ENCODE data around the gene COPS6.

Gene COPS6

DNA sequence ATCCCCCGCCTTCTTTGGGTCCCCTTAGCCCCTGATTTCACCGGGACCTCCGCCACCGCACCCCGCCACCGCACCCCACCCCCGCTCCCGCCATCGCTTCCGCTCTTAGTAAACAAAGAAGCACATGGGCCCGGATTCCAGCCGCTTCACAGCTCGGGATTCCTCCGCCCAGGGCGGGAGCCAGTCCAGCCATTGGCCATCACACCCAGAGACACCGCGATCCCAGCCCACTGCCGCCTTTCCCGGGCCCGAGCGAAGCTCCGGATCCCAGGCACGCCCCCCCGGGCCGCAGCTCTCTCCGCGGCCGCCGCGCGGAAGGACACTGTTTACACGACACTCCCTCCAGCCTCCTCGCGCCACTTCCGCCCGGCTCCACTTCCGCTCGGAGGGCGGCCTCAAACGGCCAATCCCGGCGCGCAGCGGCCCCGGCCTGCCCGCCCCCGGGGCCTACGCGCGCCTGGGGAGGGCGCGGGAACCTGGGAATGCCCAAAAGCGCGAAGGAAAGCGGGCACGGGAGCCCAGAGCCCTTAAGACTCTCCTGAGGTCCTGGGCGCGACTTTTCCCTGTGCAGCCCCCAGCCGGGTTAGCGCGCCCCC, 11.7 kb downstream of the COPS6 start:
- Histone ChIP-seq H3K27ac (ENCODE audit: low read depth, low read length) (peak overlapping the region; percentile 91), H3K27me3 (ENCODE audit: insufficient read depth, low read length, poor library complexity) (no peaks in the 10 kb centered on the region), H3K18ac (ENCODE audit: low read length) (peak overlapping the region; percentile 86), H3K79me2 (ENCODE audit: control insufficient read depth, insufficient read depth, low read length) (peaks cover 43% of the 10 kb centered on the region), H3K4me3 (ENCODE audit: low read length) (peak overlapping the region; percentile 78), H3K23ac (ENCODE audit: low read length) (peak overlapping the region; percentile 97), H3K4ac (ENCODE audit: low read depth, low read length) (peak overlapping the region; percentile 76), H3K79me1 (ENCODE audit: low read length) (peaks cover 27% of the 10 kb centered on the region), H2BK120ac (ENCODE audit: low read depth, low read length) (no peak overlapping the region), H3K56ac (ENCODE audit: low read length) (peak overlapping the region; percentile 95), H4K5ac (ENCODE audit: low read length) (no peak overlapping the region), H2BK15ac (replicated peaks; ENCODE audit: low read depth) (no peak overlapping the region), H3K4me1 (ENCODE audit: control insufficient read depth, low read depth, low read length) (peaks cover 5% of the 10 kb centered on the region), H2BK5ac (ENCODE audit: low read length) (peak overlapping the region; percentile 93), H3K9ac (ENCODE audit: low read length) (peak overlapping the region; percentile 100), H3K36me3 (ENCODE audit: control insufficient read depth, insufficient read depth, low read length) (peaks cover 33% of the 10 kb centered on the region), H2AK5ac (ENCODE audit: low read length) (no peak overlapping the region), H4K8ac (ENCODE audit: low read depth, low read length) (peak overlapping the region; percentile 82), H3K4me2 (ENCODE audit: low read length) (peak overlapping the region; percentile 74)
- peak; percentile 98 for DNase-seq
- no CpG with 5 or more reads among the region's 61 CpGs for WGBS (ENCODE audit: extremely low coverage, insufficient coverage, low lambda C conversion rate)

DNA sequence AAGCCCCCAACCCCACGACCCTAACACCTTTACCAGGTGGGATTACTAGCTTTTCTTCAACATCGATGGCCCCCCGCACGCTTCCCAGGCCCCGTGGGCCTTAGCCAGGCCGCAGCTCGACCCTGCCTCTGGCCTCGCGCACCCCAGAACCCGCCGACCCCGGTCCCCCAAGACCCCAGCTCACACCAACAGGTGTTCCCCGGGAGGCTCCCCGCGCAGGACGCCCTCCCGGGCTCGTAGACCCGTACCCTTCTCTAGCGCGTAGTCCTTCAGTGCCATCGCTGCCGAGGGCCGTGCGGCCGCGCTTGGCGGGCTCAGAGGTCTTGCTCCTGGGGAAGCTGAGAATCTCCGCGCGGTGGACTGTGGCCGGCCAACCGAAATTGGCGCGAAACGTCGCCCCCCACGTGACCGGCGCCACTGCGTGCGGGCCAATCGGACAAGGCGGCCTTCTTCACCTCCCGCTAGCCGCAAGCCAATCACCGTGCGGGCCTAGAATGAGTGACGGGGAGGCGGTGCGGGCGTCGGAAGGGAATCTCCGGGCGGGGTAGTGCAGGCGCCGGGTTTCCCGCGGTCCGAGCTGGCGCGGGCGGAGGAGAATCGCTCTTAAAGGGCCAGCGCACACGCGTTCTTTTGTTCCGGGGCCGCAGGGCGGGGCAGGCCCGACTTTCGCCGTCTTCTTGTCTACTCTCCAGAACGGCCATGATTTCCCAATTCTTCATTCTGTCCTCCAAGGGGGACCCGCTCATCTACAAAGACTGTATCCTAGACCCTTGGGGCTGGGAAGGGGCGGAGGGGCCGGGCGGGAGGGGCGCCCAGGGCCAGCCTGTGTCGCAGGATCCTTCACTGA, 12.5 kb downstream of the COPS6 start, which contains the start of the genes AP4M1 and MCM7:
TSS of gene AP4M1 (plus strand) at position 628 of the 847 bp plus-strand sequence. CDS start at position 700, 72 bp downstream.
TSS of gene MCM7 (minus strand) at position 382 of the 847 bp plus-strand sequence. CDS start at position 279, 103 bp downstream.
- Histone ChIP-seq H2BK5ac (ENCODE audit: low read length) (peak within 1 kb of the TSS; percentile 93), H3K79me2 (ENCODE audit: control insufficient read depth, insufficient read depth, low read length) (peaks cover 41% of the 10 kb centered on the region), H3K27me3 (ENCODE audit: insufficient read depth, low read length, poor library complexity) (no peaks in the 10 kb centered on the region), H4K8ac (ENCODE audit: low read depth, low read length) (peak within 1 kb of the TSS; percentile 82), H3K18ac (ENCODE audit: low read length) (peak within 1 kb of the TSS; percentile 86), H4K5ac (ENCODE audit: low read length) (no peak within 1 kb of the TSS), H3K27ac (ENCODE audit: low read depth, low read length) (peak within 1 kb of the TSS; percentile 93), H3K4me1 (ENCODE audit: control insufficient read depth, low read depth, low read length) (peaks cover 5% of the 10 kb centered on the region), H2AK5ac (ENCODE audit: low read length) (no peak within 1 kb of the TSS), H3K4ac (ENCODE audit: low read depth, low read length) (peak within 1 kb of the TSS; percentile 93), H3K9ac (ENCODE audit: low read length) (peak within 1 kb of the TSS; percentile 100), H3K79me1 (ENCODE audit: low read length) (peaks cover 27% of the 10 kb centered on the region), H2BK15ac (replicated peaks; ENCODE audit: low read depth) (no peak within 1 kb of the TSS), H2BK120ac (ENCODE audit: low read depth, low read length) (peak within 1 kb of the TSS; percentile 66), H3K4me2 (ENCODE audit: low read length) (peak within 1 kb of the TSS; percentile 74), H3K23ac (ENCODE audit: low read length) (peak within 1 kb of the TSS; percentile 97), H3K4me3 (ENCODE audit: low read length) (peak within 1 kb of the TSS; percentile 78), H3K36me3 (ENCODE audit: control insufficient read depth, insufficient read depth, low read length) (peaks cover 27% of the 10 kb centered on the region), H3K56ac (ENCODE audit: low read length) (peak within 1 kb of the TSS; percentile 95)
- DNase-seq: peak; percentile 100
- no CpG with 5 or more reads among the region's 80 CpGs for WGBS (ENCODE audit: extremely low coverage, insufficient coverage, low lambda C conversion rate)

DNA sequence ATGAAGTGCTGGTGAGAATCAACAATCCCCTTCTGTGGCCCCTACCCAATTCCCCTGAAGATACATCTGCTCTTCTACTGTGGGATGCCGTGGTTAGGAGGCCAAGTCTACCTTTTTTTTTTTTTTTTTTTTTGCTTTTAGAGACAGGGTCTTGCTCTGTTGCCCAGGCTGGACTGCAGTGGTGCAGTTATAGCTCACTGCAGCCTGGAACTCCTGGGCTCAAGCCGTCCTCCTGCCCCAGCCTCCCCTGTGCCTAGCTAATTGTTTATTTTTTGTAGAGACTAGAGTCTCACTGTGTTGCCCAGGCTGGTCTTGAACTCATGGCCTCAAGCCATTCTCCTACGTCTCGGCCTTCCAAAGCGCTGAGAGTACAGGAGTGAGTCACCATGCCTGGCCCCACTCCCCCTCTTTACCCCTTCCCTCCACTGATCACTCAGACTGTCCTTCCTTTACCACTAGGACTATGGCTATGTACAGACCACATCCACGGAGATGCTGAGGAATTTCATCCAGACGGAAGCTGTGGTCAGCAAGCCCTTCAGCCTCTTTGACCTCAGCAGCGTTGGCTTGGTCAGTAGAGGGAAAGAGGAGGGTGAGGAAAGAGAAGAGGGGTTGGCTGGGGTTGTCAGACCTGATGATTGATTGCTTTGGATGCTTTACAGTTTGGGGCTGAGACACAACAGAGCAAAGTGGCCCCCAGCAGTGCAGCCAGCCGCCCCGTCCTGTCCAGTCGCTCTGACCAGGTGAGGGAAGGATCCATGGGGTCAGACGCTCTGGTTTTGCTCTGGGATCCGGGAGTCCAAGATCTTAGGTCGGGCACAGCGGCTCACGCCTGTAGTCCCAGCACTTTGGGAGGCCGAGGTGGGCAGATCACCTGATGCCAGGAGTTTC, 14.4 kb downstream of the COPS6 start:
- H3K79me2 ChIP-seq (ENCODE audit: control insufficient read depth, insufficient read depth, low read length): peaks cover 29% of the 10 kb centered on the region
- no peak overlapping the region for H4K8ac ChIP-seq (ENCODE audit: low read depth, low read length)
- H3K79me1 ChIP-seq (ENCODE audit: low read length): peaks cover 18% of the 10 kb centered on the region
- H3K23ac ChIP-seq (ENCODE audit: low read length): no peak overlapping the region
- no peak overlapping the region for H3K18ac ChIP-seq (ENCODE audit: low read length)
- no peaks in the 10 kb centered on the region for H3K27me3 ChIP-seq (ENCODE audit: insufficient read depth, low read length, poor library complexity)
- H2BK120ac ChIP-seq (ENCODE audit: low read depth, low read length): no peak overlapping the region
- WGBS (ENCODE audit: extremely low coverage, insufficient coverage, low lambda C conversion rate): no CpG with 5 or more reads among the region's 17 CpGs
- H3K56ac ChIP-seq (ENCODE audit: low read length): peak overlapping the region; percentile 88
- peaks cover 5% of the 10 kb centered on the region for H3K4me1 ChIP-seq (ENCODE audit: control insufficient read depth, low read depth, low read length)
- no peak overlapping the region for H3K4me3 ChIP-seq (ENCODE audit: low read length)
- H2AK5ac ChIP-seq (ENCODE audit: low read length): no peak overlapping the region
- H4K5ac ChIP-seq (ENCODE audit: low read length): no peak overlapping the region
- H3K36me3 ChIP-seq (ENCODE audit: control insufficient read depth, insufficient read depth, low read length): peaks cover 17% of the 10 kb centered on the region
- H2BK5ac ChIP-seq (ENCODE audit: low read length): no peak overlapping the region
- no peak overlapping the region for H3K4me2 ChIP-seq (ENCODE audit: low read length)
- H3K9ac ChIP-seq (ENCODE audit: low read length): peak overlapping the region; percentile 89
- no peak overlapping the region for H2BK15ac ChIP-seq (replicated peaks; ENCODE audit: low read depth)
- H3K4ac ChIP-seq (ENCODE audit: low read depth, low read length): peak overlapping the region; percentile 8
- DNase-seq: no peak
- no peak overlapping the region for H3K27ac ChIP-seq (ENCODE audit: low read depth, low read length)

DNA sequence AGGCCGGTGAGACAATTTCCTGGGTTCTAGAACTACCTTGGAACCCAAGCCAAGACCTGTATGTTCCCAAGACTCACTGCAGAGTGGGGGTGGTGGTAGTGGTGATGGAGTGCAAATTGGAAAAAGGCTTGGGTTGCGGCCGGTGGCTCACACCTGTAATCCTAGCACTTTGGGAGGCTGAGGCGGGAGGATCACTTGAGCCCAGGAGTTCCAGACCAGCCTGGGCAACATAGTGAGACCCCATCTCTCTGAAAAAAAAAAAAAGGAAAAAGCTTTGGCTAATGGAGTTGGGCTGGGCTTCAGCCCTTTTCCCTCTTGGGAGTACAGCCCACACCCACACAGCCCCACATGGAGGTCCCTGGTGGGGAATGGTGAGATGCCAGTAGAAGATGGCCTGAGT, 16.8 kb downstream of the COPS6 start:
- Histone ChIP-seq H3K23ac (ENCODE audit: low read length) (no peak overlapping the region), H2BK5ac (ENCODE audit: low read length) (no peak overlapping the region), H3K4me1 (ENCODE audit: control insufficient read depth, low read depth, low read length) (no peaks in the 10 kb centered on the region), H2BK120ac (ENCODE audit: low read depth, low read length) (no peak overlapping the region), H3K79me1 (ENCODE audit: low read length) (peaks cover 4% of the 10 kb centered on the region), H2BK15ac (replicated peaks; ENCODE audit: low read depth) (no peak overlapping the region), H2AK5ac (ENCODE audit: low read length) (no peak overlapping the region), H3K79me2 (ENCODE audit: control insufficient read depth, insufficient read depth, low read length) (peaks cover 6% of the 10 kb centered on the region), H3K56ac (ENCODE audit: low read length) (no peak overlapping the region), H3K4me2 (ENCODE audit: low read length) (no peak overlapping the region), H3K18ac (ENCODE audit: low read length) (no peak overlapping the region), H3K27me3 (ENCODE audit: insufficient read depth, low read length, poor library complexity) (no peaks in the 10 kb centered on the region), H4K8ac (ENCODE audit: low read depth, low read length) (no peak overlapping the region), H3K27ac (ENCODE audit: low read depth, low read length) (no peak overlapping the region), H4K5ac (ENCODE audit: low read length) (no peak overlapping the region), H3K36me3 (ENCODE audit: control insufficient read depth, insufficient read depth, low read length) (peaks cover 3% of the 10 kb centered on the region), H3K4ac (ENCODE audit: low read depth, low read length) (no peak overlapping the region), H3K9ac (ENCODE audit: low read length) (no peak overlapping the region), H3K4me3 (ENCODE audit: low read length) (no peak overlapping the region)
- no CpG with 5 or more reads among the region's 4 CpGs for WGBS (ENCODE audit: extremely low coverage, insufficient coverage, low lambda C conversion rate)
- no peak for DNase-seq

DNA sequence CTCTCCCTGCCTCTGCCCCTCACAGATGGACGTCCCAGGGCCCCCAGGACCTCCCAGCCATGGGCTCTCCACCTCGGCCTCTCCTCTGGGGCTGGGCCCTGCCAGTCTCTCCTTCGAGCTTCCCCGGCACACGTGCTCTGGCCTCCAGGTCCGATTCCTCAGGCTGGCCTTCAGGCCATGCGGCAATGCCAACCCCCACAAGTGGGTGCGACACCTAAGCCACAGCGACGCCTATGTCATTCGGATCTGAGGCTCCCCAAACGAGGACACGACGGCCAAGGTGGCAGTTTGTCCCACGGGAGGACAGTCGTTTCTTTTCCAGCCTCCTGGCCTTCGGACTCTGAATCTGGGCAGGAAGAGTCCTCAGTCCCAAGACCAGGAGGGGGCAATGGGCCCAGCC, 17.9 kb downstream of the COPS6 start:
- Histone ChIP-seq H3K18ac (ENCODE audit: low read length) (no peak overlapping the region), H4K5ac (ENCODE audit: low read length) (no peak overlapping the region), H3K23ac (ENCODE audit: low read length) (no peak overlapping the region), H2AK5ac (ENCODE audit: low read length) (no peak overlapping the region), H3K4me2 (ENCODE audit: low read length) (no peak overlapping the region), H3K56ac (ENCODE audit: low read length) (no peak overlapping the region), H3K79me1 (ENCODE audit: low read length) (peaks cover 4% of the 10 kb centered on the region), H3K27me3 (ENCODE audit: insufficient read depth, low read length, poor library complexity) (no peaks in the 10 kb centered on the region), H2BK5ac (ENCODE audit: low read length) (no peak overlapping the region), H3K4me3 (ENCODE audit: low read length) (no peak overlapping the region), H2BK120ac (ENCODE audit: low read depth, low read length) (no peak overlapping the region), H2BK15ac (replicated peaks; ENCODE audit: low read depth) (no peak overlapping the region), H3K9ac (ENCODE audit: low read length) (no peak overlapping the region), H3K79me2 (ENCODE audit: control insufficient read depth, insufficient read depth, low read length) (peaks cover 2% of the 10 kb centered on the region), H3K36me3 (ENCODE audit: control insufficient read depth, insufficient read depth, low read length) (peaks cover 3% of the 10 kb centered on the region), H3K27ac (ENCODE audit: low read depth, low read length) (no peak overlapping the region), H3K4ac (ENCODE audit: low read depth, low read length) (no peak overlapping the region), H3K4me1 (ENCODE audit: control insufficient read depth, low read depth, low read length) (no peaks in the 10 kb centered on the region), H4K8ac (ENCODE audit: low read depth, low read length) (no peak overlapping the region)
- no peak for DNase-seq
- WGBS (ENCODE audit: extremely low coverage, insufficient coverage, low lambda C conversion rate): no CpG with 5 or more reads among the region's 17 CpGs
